GM23338 (cell line): Measurements from ENCODE around the gene SLC25A42. TPM values are rescaled to one million over a fixed set of nuclear protein-coding genes. Genes with fewer than 3 reads are reported as not detected.

Experiments
- ATAC-seq: fragments of 200-7000 bp; cut with Tn5 transposase; 3 replicates; pipeline ENCODE4 v1.9.1; 2020
- DNase-seq: peaks from one replicate; pipeline ENCODE4 v3.0.0-alpha.2; 2015; ENCODE audit warnings: low spot score
- H2AFZ ChIP-seq: fragments of 200-600 bp; sonication (generic); 2 replicates; pipeline ENCODE4 v1.8.0; 2016; ENCODE audit warnings: antibody characterized with exemption, mild to moderate bottlenecking, moderate library complexity
- H3F3A ChIP-seq: fragments of 200-600 bp; sonication (generic); replicated peaks from 2 replicates; pipeline ENCODE4 v1.8.0; 2017; ENCODE audit warnings: antibody characterized with exemption, mixed run types, low read depth
- H3K27ac ChIP-seq: fragments of 200-600 bp; sonication (generic); 2 replicates; pipeline ENCODE4 v1.6.1; 2016; ENCODE audit warnings: low read depth
- H3K27me3 ChIP-seq: fragments of 200-600 bp; sonication (generic); 2 replicates; pipeline ENCODE4 v1.8.0; 2016; ENCODE audit warnings: mild to moderate bottlenecking, mixed run types, moderate library complexity; ENCODE audit not compliant: insufficient read depth
- H3K36me3 ChIP-seq: fragments of 200-600 bp; sonication (generic); 2 replicates; pipeline ENCODE4 v1.8.0; 2016; ENCODE audit warnings: mild to moderate bottlenecking; ENCODE audit not compliant: insufficient read depth
- H3K4me1 ChIP-seq: fragments of 200-600 bp; sonication (generic); 2 replicates; pipeline ENCODE4 v1.8.0; 2016; ENCODE audit warnings: mild to moderate bottlenecking, moderate library complexity; ENCODE audit not compliant: insufficient read depth
- H3K4me2 ChIP-seq: fragments of 200-600 bp; sonication (generic); 2 replicates; pipeline ENCODE4 v1.7.1; 2017; ENCODE audit warnings: mixed run types
- H3K4me3 ChIP-seq: fragments of 200-600 bp; sonication (generic); 2 replicates; pipeline ENCODE4 v1.6.1; 2016; ENCODE audit warnings: mixed run types
- H3K79me2 ChIP-seq: fragments of 200-600 bp; sonication (generic); replicated peaks from 2 replicates; pipeline ENCODE4 v1.8.0; 2017; ENCODE audit warnings: mild to moderate bottlenecking; ENCODE audit not compliant: insufficient read depth
- H3K9me2 ChIP-seq: fragments of 200-600 bp; sonication (generic); 2 replicates; pipeline ENCODE4 v1.8.0; 2017; ENCODE audit not compliant: insufficient read depth
- H4K20me1 ChIP-seq: fragments of 200-600 bp; sonication (generic); replicated peaks from 2 replicates; pipeline ENCODE4 v1.8.0; 2017; ENCODE audit warnings: mild to moderate bottlenecking; ENCODE audit not compliant: insufficient read depth
- H3K27ac Mint-ChIP-seq: 2 replicates; pipeline ENCODE4 v1.8.0; 2020; ENCODE audit warnings: inconsistent platforms, mild to moderate bottlenecking, moderate library complexity, mixed read lengths
- H3K27me3 Mint-ChIP-seq: 3 replicates; pipeline ENCODE4 v1.8.0; 2022; ENCODE audit warnings: low read depth, mild to moderate bottlenecking, moderate library complexity, mixed read lengths, inconsistent platforms; ENCODE audit not compliant: insufficient read depth, poor library complexity
- H3K36me3 Mint-ChIP-seq: 3 replicates; pipeline ENCODE4 v1.8.0; 2021; ENCODE audit warnings: low read depth, mild to moderate bottlenecking, inconsistent platforms, moderate library complexity, mixed read lengths
- H3K4me1 Mint-ChIP-seq: 3 replicates; pipeline ENCODE4 v1.8.0; 2020; ENCODE audit warnings: mild to moderate bottlenecking, inconsistent platforms, mixed read lengths
- H3K4me3 Mint-ChIP-seq: 3 replicates; pipeline ENCODE4 v1.8.0; 2021; ENCODE audit warnings: moderate library complexity, mild to moderate bottlenecking, inconsistent platforms, mixed read lengths
- H3K9me3 Mint-ChIP-seq: 3 replicates; pipeline ENCODE4 v1.8.0; 2020; ENCODE audit warnings: moderate library complexity, mild to moderate bottlenecking, inconsistent platforms, mixed read lengths
- CREB1 ChIP-seq: fragments of 250-450 bp; sonication (Bioruptor Pico); IDR thresholded peaks from 2 replicates; pipeline ENCODE4 v1.5.0; 2020; ENCODE audit warnings: low read depth, mild to moderate bottlenecking, moderate library complexity
- CTCF ChIP-seq, 2 experiments: fragments of 200-600 bp in 1 of 2; sonication (generic) in 1 of 2; conservative IDR thresholded peaks; 2 replicates each; pipeline versions ENCODE4 v1.5.1 to v1.6.1; 2016 to 2017; ENCODE audit warnings: antibody characterized with exemption in 2 of 2, low read depth in 2 of 2, mild to moderate bottlenecking in 2 of 2, moderate library complexity in 1 of 2
- ETS1 ChIP-seq: IDR thresholded peaks from 2 replicates; pipeline ENCODE4 v1.6.1; 2016; ENCODE audit warnings: antibody characterized with exemption
- EZH2 ChIP-seq: fragments of 200-600 bp; sonication (generic); IDR thresholded peaks from one replicate; pipeline ENCODE4 v1.8.0; 2017; ENCODE audit warnings: antibody characterized with exemption, mild to moderate bottlenecking, low read depth; ENCODE audit not compliant: unreplicated experiment
- EZH2phosphoT487 ChIP-seq: fragments of 200-600 bp; sonication (generic); IDR thresholded peaks from one replicate; pipeline ENCODE4 v1.8.1; 2018; ENCODE audit warnings: antibody characterized with exemption; ENCODE audit not compliant: unreplicated experiment
- JUNB ChIP-seq: IDR thresholded peaks from one replicate; pipeline ENCODE4 v1.6.1; 2016; ENCODE audit warnings: antibody characterized with exemption; ENCODE audit not compliant: unreplicated experiment
- NANOG ChIP-seq: IDR thresholded peaks from 2 replicates; pipeline ENCODE4 v1.6.1; 2016; ENCODE audit warnings: antibody characterized with exemption, borderline replicate concordance
- POLR2AphosphoS5 ChIP-seq: IDR thresholded peaks from 2 replicates; pipeline ENCODE4 v1.6.1; 2016; ENCODE audit warnings: antibody characterized with exemption, low read depth
- STAT1 ChIP-seq: IDR thresholded peaks from one replicate; pipeline ENCODE4 v1.6.1; 2016; ENCODE audit warnings: antibody characterized with exemption; ENCODE audit not compliant: unreplicated experiment
- ZNF114 ChIP-seq: fragments of 250-450 bp; sonication (Bioruptor Pico); IDR thresholded peaks from 2 replicates; pipeline ENCODE4 v1.5.0; 2020; ENCODE audit warnings: mild to moderate bottlenecking, moderate library complexity
- polyA plus RNA-seq: library from polyadenylated mRNA; unstranded; fragments of >200 nt; fragmentation: Nextera tagmentation; extraction: Ambion mirVana; gene quantifications from 2 replicates; pipeline ENCODE4 v1.2.1, GENCODE V29; 2016
- total RNA-seq: library from RNA; depleted of rRNA; stranded (reverse); fragments of >200 nt; shearing (Covaris generic); gene quantifications from 2 replicates; pipeline ENCODE4 v1.2.3, GENCODE V29; 2014
- TF ChIP-seq, protein P1 (sequence below): IDR thresholded peaks from one replicate; pipeline ENCODE4 v1.6.1; 2018; ENCODE audit warnings: antibody characterized with exemption; ENCODE audit not compliant: unreplicated experiment

The SLC25A42 gene
- total and polyA plus RNA-seq, 2 experiments from 2014 or later, result 7.3 to 7.6 TPM

DNA sequence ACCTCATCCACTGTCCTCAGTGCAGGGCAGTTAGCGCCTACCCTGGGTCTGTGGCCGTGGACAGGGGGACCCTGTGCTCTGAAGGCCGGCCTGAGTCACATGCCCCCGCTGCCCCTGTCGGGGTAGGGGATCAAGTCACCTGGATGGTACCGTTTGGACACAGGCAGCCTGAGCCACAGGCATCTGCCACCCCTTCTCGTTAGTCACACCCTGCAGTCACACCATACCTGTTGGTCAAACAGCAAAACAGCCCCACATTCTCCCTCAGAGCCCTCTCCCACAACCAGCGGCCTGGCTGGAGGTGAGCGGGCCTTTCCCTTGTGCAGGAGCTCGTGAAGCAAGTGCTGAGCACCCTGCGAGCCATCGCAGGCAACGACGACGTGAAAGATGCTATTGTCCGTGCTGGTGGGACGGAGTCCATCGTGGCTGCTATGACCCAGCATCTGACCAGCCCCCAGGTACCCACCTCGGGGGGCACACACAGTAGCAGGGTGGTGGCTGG, 8.8 kb upstream of the SLC25A42 start:
- ATAC-seq (no peak), DNase-seq (no peak)
- H3K27me3 ChIP-seq, result no peaks in the 10 kb centered on the region
- no peaks in the 10 kb centered on the region for H3K9me3 Mint-ChIP-seq
- no peaks in the 10 kb centered on the region for H3K4me1 ChIP-seq
- H3K27ac ChIP-seq, result no peak overlapping the region
- H3K27ac Mint-ChIP-seq, result no peak overlapping the region
- H3K27me3 Mint-ChIP-seq, result peaks cover 9% of the 10 kb centered on the region
- TF ChIP-seq EZH2 (no peak), JUNB (no peak), STAT1 (no peak)
- H3K9me2 ChIP-seq, result no peaks in the 10 kb centered on the region
- no peak overlapping the region for H3K4me3 Mint-ChIP-seq
- H3K36me3 ChIP-seq, result peaks cover 6% of the 10 kb centered on the region; the same call in 1 of the 2 replicates
- H3K4me3 ChIP-seq, result no peak overlapping the region
- H3F3A ChIP-seq, result peaks cover 7% of the 10 kb centered on the region; the same call in 1 of the 2 replicates
- no peak overlapping the region for H2AFZ ChIP-seq
- H3K36me3 Mint-ChIP-seq, result peaks cover 69% of the 10 kb centered on the region
- no peaks in the 10 kb centered on the region for H3K79me2 ChIP-seq
- H4K20me1 ChIP-seq, result peaks cover 11% of the 10 kb centered on the region
- H3K4me1 Mint-ChIP-seq, result no peaks in the 10 kb centered on the region
- H3K4me2 ChIP-seq, result no peak overlapping the region

- Histone ChIP-seq H3K4me2 (no peak overlapping the region), H2AFZ (no peak overlapping the region), H3K4me3 (no peak overlapping the region), H3K9me2 (no peaks in the 10 kb centered on the region), H3K79me2 (no peaks in the 10 kb centered on the region), H3K4me1 (no peaks in the 10 kb centered on the region), H3K36me3 (peaks cover 6% of the 10 kb centered on the region; the same call in 1 of the 2 replicates), H3K27me3 (no peaks in the 10 kb centered on the region), H3K27ac (no peak overlapping the region), H4K20me1 (peaks cover 6% of the 10 kb centered on the region; the same call in 1 of the 2 replicates), H3F3A (peaks cover 4% of the 10 kb centered on the region; the same call in 1 of the 2 replicates)
- Mint-ChIP-seq H3K36me3 (peaks cover 62% of the 10 kb centered on the region), H3K27me3 (peaks cover 11% of the 10 kb centered on the region), H3K4me1 (no peaks in the 10 kb centered on the region), H3K4me3 (no peak overlapping the region), H3K27ac (no peak overlapping the region), H3K9me3 (no peaks in the 10 kb centered on the region)
- ATAC-seq (no peak), DNase-seq (no peak)
- TF ChIP-seq ZNF114 (CRISPR knock-in tag) (no peak), ETS1 (no peak), JUNB (no peak), CREB1 (CRISPR knock-in tag) (no peak), POLR2AphosphoS5 (no peak), EZH2phosphoT487 (no peak)
Observed at GRCh38 chr19:19055701-19056100, 8.1 kb upstream of the SLC25A42 start.

- peaks cover 52% of the 10 kb centered on the region for H3K36me3 Mint-ChIP-seq
- H3K9me2 ChIP-seq, result no peaks in the 10 kb centered on the region
- no peak overlapping the region for H3K4me2 ChIP-seq
- DNase-seq (no peak), ATAC-seq (no peak)
- H3K27me3 ChIP-seq, result no peaks in the 10 kb centered on the region
- H3K4me1 ChIP-seq, result no peaks in the 10 kb centered on the region
- no peak overlapping the region for H3K27ac Mint-ChIP-seq
- peaks cover 4% of the 10 kb centered on the region; the same call in 1 of the 2 replicates for H3F3A ChIP-seq
- H3K9me3 Mint-ChIP-seq, result no peaks in the 10 kb centered on the region
- H3K4me3 ChIP-seq, result no peak overlapping the region
- H3K27ac ChIP-seq, result no peak overlapping the region
- H4K20me1 ChIP-seq, result peaks cover 4% of the 10 kb centered on the region; the same call in 1 of the 2 replicates
- no peak overlapping the region for H3K4me3 Mint-ChIP-seq
- no peaks in the 10 kb centered on the region for H3K79me2 ChIP-seq
- H3K27me3 Mint-ChIP-seq, result peaks cover 11% of the 10 kb centered on the region
- peaks cover 6% of the 10 kb centered on the region; the same call in 1 of the 2 replicates for H3K36me3 ChIP-seq
- no peak overlapping the region for H2AFZ ChIP-seq
- no peaks in the 10 kb centered on the region; the same call in 2 of the 3 replicates for H3K4me1 Mint-ChIP-seq
- no peak for TF ChIP-seq CTCF (conservative IDR thresholded peaks at IDR 0.05; ENCODE audit: low read depth in 2 of 2)
- no peak for TF ChIP-seq EZH2
- TF ChIP-seq, protein P1, sequence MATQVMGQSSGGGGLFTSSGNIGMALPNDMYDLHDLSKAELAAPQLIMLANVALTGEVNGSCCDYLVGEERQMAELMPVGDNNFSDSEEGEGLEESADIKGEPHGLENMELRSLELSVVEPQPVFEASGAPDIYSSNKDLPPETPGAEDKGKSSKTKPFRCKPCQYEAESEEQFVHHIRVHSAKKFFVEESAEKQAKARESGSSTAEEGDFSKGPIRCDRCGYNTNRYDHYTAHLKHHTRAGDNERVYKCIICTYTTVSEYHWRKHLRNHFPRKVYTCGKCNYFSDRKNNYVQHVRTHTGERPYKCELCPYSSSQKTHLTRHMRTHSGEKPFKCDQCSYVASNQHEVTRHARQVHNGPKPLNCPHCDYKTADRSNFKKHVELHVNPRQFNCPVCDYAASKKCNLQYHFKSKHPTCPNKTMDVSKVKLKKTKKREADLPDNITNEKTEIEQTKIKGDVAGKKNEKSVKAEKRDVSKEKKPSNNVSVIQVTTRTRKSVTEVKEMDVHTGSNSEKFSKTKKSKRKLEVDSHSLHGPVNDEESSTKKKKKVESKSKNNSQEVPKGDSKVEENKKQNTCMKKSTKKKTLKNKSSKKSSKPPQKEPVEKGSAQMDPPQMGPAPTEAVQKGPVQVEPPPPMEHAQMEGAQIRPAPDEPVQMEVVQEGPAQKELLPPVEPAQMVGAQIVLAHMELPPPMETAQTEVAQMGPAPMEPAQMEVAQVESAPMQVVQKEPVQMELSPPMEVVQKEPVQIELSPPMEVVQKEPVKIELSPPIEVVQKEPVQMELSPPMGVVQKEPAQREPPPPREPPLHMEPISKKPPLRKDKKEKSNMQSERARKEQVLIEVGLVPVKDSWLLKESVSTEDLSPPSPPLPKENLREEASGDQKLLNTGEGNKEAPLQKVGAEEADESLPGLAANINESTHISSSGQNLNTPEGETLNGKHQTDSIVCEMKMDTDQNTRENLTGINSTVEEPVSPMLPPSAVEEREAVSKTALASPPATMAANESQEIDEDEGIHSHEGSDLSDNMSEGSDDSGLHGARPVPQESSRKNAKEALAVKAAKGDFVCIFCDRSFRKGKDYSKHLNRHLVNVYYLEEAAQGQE, result no peak
- no peak for TF ChIP-seq CREB1 (CRISPR knock-in tag)
- TF ChIP-seq STAT1, result no peak
- no peak for TF ChIP-seq NANOG
- TF ChIP-seq JUNB, result no peak
Observed at GRCh38 chr19:19056636-19057275, 7.0 kb upstream of the SLC25A42 start.
